Umbilical cord (tissue), 2 donors: ENCODE data around the gene KAT7. TPM values are rescaled to one million over a fixed set of nuclear protein-coding genes. Genes with fewer than 3 reads are reported as not detected.
A peak's percentile ranks its signal among the peaks of the same experiment; 100 is the strongest.

Experiments
- DNase-seq: peaks from one replicate; pipeline ENCODE4 v3.0.0-alpha.2; 2015; ENCODE audit warnings: low spot score
- total RNA-seq: library from RNA; depleted of rRNA; stranded (reverse); fragments of >200 nt; gene quantifications from one replicate; pipeline ENCODE4 v1.2.3, GENCODE V29; 2014; ENCODE audit warnings: low replicate concordance; ENCODE audit not compliant: insufficient read depth

The KAT7 gene
- total RNA-seq, 1 donor from 2014 or later: 29.9 TPM

DNA sequence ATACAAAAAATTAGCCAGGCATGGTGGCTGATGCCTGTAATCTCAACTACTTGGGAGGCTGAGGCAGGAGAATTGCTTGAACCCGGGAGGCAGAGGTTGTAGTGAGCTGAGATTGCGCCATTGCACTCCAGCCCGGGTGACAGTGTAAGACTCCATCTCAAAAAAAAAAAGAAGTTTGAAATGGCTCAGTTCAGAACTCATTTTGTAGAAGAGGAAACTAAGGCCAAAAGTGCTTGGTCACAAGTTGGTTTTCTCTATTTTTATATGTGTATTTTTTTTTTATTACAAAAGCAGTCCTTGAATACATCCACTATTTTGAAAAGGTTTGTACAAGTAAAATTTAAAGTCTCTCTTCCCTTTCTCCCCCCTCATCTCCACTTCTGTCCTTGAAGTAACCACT, 53.9 kb downstream of the KAT7 start:
- no peak for DNase-seq

DNA sequence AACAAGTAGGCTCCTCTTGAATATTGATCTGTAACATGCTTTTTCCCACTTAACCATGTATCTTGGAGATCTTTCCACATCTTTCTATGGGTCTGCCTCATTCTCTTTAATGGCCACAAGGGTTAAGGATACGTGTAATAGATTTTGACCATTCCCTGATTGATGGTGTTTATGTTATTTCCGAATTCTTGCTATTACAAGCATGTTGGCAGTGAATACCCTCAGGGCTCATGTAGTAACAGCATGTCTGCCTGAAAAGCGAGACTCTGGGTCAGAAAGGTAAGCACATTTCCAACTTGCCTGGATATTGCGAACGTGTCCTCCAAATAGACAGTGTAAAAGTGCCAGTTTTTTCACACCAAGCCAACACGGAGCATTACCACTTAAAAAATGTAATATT, 54.4 kb downstream of the KAT7 start:
- no peak for DNase-seq

DNA sequence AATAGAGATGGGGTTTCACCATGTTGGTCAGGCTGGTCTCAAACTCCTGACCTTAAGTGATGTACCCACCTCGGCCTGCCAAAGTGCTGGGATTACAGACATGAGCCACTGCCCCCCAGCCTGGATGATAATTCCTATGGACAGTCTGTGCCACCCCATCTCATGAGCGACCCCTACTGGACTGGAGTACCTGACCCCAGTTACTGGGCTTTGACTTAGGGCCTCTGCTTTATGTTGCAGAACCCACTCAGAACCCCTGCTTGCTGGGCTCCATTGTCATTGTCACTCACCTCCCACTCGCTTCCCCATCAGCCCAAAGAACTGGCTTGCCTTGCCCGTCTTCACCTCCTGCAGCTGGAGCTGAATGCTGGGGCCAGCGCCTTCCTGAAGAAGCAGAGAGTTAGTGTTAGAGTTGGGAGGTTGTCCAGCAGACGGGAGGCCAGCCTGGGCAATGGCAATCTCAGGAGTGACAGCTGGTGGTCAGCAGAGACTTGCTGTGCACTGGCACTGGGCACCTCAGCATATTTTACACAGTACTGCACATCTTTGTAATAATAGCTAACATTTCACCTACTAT, 55.4 kb downstream of the KAT7 start:
- no peak for DNase-seq

DNA sequence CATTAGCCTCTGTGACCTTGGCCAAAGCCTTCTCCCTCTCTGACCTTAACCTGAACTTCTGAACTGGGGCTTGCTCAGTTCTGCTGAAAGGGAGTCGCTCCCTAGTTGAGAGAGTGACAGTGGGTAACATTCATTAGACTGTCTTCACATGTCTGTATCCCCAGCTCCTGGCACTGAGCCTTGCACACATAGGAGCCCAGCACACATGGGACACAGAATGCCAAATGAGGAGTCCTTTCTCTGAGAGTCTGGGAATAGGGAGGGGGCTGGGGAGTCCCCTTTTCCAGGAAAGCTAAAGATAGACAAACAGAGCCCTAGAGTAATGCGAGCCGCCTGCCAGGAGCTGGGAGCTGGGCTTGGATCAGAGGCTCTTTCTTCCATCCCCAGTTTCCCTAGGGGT, 56.8 kb downstream of the KAT7 start:
- DNase-seq: peak; percentile 71

DNA sequence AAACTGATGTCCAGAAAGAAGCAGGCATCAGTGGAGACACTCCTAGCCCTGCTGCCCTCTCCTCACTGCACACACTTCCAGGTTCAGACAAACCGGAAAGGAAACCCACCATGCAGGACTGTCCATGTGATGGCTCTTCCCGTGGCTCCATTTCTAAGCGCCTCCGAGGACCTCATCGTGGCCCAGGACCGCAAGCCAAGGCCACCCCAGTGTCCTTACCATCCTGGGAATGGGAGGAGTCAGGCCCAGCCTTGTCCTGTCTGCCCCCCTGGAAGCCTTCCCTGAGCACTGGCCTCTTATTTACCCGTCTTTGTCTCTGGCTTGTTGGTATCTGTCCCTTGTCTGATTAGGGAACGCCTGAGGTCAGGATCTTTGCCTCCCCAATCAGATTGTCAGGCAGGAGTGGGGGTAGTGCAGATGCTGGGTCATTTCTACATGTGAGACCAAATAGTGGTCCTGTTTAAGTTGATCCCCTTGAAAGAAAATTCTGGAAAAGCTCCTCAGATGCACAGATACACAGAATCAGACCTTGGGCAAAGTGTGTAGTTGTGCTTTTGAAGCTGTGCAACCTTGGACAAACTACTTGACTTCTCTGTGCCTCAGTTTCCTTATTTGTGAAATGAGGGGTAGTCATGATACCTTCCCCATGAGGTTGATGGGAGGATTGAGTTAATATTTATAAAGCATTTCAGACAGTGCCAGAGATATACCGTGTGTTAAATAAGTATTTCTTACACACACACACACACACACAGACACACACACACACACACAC, 58.6 kb downstream of the KAT7 start:
- DNase-seq: no peak

DNA sequence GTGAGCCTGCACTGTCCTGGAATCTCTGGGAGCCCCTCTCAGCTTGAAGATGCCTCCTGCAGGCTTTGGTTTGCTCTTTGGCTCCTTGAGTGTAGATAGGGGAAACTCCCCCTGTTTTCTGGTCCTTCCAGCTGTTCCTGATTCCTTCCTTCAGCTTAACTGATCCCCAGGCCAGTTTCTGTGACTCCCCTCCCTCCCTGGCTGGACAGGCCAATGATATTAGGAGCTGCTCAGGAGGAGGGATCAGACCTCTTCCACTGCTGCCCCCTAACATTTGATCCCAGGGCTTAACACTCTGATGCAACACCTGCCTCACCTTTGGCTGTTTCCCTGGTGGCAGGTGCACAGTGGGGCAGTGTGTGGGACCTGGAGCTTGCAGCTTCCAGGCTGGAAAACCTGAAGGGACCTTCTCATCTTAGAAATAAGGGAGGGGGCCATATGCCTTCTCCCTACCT, 59.6 kb downstream of the KAT7 start, which contains the start of gene TAC4:
Gene TAC4 (minus strand): TSS at position 51 of the 455 bp plus-strand sequence. CDS start 52 bp downstream, outside the sequence.
- DNase-seq: no peak

DNA sequence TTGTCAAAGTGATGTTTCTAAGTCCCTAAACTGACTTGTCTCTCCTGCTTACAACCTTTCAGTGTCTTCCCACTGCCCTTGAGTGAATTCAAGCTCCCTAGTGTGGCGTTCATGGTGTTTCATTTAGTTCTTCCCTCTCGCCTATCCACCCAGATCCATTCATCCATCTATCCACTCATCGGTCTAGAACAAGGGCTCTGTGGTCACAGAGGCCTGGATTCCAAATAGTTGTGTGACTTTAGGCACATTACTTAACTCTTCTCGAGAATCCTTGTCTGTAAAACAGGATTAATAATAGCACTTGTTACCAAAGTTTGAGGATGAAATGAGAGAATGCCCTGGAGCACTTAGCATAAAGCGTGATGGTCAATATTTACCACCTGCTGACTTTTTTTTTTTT, 60.3 kb downstream of the KAT7 start:
- DNase-seq: no peak

DNA sequence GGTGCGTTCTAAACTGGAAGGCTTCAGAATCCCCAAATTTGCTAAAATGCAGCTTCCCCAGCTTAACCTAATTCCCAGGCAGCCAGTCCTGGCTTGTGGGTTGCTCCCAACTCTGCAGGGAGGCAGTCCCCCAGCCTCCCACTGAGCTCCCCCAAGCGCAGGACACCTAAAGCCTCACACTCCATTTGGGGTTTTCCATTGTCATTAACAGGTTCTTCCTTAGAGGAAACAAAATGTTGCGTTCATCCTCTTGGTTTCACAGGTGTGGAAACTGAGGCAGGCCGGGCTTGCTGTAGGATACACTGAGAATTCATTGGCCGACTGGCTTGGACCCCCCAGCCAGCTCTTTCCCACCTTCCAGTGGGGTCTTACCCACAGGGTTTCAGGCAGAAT, 61.7 kb downstream of the KAT7 start:
- DNase-seq: no peak

DNA sequence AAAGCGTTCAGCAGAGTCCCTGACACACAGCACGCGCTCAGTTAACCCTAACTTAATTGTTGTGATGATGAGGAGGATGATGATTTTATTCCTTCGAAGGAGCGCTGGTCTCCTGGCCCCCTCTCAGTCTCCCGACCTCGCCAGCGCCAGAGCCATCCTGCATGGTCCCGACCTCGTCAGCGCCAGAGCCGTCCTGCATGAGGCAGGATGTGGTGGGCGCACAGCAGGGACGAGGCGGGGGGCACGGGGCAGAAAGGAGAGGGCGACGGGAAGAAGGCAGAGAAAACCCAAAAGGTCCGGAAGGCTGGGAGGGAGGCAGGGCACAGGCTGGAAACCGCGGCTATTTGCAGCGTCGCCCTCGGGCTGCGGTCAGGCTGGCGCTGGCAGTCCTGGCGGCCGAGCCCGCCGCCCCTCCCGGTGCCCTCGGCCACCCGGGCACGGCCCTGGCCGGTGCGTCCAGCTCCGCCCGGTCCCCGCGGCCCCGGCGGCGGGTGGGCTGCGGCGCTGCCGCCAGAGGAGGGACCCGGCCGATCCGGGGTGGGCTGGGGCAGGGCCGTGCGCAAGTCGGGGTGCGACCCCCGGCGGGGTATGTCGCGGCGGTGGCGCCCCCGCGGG, 62.4 kb downstream of the KAT7 start:
- DNase-seq: no peak

DNA sequence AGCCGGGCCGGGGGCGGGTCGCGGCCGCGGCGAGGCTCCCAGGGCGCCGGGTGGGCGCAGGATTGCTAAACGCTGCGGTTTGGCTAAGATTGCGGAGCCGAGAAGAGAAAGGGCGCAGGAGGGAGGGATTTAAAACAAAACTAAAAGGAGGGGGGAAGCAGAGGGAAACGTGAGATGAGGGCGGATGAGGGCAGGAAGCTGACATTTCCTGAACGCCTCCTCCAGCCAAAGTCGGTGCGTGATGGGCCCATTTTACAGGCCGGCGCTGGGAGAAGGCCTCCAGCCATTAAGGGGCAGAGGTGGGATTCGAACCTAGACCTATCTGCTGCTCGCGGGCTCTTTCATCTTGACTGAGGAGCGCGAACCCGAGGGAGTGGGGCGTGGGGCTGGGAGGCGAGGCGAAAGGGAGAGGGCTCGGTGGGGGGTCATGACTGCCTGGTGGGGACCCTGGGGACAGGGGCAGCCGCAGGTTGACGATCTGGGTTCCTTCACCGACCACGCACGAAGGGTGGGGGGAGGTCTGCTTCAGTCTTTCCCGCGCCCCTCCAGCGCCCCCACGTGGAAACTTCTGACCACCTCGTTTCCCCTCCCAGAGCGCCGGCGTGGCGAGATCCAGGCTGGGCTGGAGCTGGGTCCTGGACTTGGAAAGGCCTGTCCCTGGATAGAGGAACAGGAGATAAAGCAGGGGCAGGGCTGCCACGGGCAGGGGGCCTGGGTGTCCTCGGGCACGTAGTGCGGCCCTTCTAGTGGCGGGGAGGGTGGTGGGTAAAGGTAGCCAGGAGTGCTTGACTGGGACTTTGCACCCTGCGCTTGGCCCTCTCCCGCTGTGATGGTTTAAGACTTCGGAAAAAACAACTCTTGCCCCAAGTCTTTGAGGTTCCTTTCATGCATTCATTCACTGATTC, 63.2 kb downstream of the KAT7 start:
- peak; percentile 67 for DNase-seq

DNA sequence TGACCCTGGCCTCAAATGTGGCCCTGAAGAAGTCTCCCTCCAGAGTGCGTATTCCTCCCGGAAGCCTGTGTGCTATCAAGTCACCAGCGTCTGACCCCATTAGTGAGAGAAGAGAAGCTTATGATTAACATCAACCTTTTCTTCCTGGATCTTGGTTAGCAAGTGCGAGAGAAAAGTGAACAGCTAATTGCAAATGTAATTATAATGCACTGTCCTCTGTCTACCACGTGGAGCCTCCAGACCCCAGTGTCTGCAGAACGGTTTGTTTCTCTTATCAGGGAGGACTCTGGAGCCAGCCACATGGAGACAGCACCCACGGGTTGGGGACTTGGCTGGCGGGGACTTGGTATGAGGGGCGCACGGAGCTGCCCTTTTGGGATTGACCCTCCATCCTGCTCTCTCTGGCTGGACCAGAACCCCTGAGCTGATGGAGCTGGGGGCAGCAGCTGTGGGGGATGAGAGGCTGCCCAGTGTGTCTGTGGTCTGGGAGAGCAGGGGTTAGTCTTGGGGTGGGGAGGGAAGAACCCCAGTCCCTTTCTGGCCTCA, 65.1 kb downstream of the KAT7 start:
- no peak for DNase-seq

DNA sequence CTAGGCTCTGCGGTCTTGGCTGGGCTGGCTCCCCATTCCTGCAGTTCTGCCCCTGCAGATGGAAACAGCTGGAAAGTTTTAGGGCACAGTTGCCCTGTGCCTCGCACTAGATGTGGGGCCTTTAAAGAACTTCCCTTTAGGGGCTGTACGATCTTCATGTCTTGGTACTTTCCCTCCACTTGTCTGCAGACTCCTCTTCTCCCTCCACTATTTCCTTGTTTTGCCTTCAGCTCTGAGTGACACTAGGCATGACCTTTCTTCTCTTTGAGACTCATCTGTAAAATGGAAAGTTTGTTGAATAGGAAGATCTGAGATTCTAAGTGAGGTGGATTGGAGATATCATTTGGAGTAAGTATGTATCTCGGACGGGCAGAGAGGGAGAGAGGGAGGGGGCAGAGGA, 65.6 kb downstream of the KAT7 start:
- no peak for DNase-seq

DNA sequence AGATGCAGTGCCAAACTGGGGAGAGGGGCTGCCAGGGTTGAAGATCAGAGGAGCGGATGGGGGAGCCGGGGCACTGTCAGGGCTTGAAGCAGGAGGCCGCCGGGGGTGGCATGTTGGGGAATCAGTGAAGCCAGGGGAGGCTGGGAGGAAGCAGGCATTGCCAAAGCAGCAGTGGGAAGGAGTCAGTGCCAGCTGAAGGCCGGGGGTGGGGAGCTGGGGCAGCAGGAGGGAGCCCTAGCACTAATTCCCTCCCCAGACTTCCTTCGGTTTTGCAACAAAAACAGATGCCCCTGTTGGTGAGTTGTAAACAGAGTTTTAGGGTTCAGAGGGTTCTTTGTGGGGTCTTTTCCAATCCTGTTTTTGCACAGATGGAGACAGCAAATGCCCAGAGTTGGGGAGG, 70.3 kb downstream of the KAT7 start:
- DNase-seq: no peak

DNA sequence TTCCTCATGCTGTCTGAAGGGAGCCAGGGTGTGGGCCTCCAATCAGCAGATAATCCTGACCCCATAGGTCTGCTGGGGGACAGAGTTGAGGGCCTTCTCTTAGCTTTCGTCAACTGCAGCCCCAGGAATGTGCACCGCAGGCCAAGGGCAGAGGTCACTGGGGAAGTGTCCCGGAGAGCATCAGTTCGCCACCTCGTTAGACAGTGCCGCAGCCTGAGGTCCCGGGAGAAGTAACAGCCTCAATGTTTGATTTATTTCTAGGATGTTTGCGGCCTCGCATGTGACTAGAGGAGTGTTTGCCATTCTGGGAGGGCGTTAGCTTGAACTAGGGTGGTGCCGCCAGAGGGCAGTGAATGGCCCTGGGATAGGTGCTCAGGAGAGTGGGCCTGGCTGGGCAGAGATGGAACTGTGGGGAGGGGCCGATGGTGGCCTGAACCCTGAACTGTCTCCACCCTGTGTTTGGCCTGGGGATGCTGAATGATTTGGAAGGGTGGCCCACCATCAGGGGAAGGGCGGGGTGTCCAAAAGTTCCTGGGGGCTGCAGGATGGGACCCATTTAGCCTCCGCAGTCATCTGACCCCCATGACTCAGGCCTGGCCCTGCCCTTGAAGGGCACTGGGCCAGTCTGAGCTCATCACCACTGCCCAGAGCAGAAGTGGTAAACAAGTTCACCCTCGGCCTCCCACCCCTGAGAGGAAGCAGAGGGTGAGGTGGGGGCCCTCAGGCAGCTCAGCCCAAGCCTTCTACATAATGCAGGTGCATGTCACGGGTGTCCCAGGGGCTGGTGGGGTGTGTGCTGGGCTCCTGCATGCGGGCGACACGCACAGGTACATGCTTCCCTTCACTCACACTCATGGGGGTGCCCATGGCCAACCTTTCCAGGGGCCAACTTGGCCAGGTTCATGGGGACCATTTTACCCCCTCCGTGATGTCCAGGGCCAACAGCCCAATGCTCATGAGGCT, 71.8 kb downstream of the KAT7 start:
- no peak for DNase-seq

DNA sequence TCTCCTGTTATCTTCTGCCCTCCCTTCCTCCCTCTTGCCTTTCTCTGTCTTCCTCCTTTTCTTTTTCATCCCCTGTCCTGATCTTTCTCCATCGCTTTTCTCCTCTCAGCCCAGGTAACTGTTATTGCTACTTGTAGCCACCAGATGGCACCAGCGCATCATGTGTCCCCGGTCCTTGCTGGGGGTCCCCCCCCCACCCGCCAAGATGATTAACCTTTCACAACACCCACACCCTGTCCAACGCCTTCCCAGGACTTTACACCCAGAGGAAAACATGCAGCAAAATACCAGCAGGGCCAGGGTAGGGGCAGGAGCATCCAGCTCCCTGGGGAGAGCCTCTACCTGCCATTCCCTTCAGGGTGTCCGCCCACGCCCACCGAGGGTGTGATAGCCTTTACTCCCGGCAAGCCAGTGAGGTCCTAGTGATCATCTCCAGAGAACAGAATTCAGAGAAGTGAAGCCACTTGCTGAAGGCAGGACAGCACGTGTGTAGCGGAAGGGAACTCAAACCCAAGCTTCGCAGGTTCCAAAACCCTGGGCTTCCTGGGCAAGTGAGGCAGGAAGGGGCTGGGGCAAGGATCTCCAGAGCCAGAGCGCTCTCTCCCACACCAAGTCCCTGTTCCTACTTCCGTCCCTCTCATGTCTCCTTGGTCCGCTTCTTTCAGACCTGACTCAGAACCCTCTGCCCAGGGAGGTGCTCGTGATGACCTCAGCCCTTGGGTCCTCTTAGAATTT, 72.8 kb downstream of the KAT7 start:
- DNase-seq: peak; percentile 32

DNA sequence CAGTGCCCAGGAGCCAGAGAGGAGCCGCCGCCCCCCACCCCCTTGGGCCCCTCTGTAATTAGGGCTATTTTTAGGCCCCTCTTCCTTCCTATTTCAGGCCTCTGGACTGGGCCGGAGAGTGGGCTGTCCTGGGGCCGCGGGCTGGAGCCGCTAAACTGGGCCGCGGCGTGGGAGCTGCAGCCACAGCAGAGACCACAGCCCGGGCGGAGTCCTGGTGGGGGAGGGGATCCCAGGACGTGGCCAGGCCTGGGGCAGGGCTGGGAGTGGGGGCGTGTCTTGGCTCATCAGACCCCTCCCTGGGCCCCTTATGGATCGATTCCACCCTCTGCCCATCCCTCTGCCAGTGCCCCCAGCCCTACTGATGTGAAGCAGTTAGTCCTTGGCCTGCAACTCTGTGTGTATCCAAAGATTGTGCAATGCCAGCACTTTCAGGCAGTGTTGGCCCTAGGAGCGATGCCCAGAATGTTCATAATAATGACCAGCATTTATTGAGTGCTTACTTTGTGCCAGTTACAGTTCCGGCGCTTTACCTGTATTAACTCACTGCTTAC, 74.4 kb downstream of the KAT7 start:
- no peak for DNase-seq

DNA sequence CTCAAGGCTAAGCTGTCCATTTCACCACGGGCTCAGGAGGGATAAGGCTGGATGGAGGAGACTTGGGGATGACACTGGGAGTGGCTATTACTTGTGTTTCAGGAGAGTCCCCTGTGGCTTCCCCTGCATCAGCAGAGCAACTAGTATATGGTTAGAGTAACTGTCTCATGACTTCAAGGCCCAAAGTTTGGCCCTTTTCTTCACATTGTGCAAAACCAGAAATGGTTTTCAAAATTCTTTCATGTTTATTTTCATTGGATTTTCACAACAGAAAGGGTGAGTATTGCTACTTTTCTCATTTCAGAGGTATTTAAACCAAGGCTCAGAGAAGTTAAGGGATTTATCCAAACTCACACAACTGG, 77.5 kb downstream of the KAT7 start:
- no peak for DNase-seq

DNA sequence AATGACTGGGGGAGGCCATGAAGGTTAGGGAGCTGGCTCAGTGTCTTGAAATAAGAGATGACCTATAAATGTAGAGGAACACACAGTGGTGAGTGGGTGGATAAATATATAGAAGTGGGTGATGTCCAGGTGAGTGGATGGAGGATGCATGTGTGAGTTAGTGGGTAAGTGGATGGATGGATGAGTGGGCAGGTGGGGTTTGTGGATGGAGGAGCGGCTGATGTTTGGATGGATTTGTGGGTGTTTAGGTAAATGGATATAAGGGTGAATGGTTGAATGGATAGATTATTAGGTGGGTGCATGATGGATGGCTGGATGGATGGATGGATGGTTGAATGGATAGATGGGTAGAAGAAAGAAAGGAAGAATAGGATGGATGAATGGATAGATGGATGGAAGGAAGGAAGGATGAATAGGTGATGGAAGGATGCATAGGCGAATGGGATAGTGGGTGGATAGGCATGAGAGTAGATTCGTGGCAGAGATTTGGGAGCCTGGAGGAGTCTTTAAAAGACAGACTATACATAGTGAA, 78.5 kb downstream of the KAT7 start:
- DNase-seq: no peak

DNA sequence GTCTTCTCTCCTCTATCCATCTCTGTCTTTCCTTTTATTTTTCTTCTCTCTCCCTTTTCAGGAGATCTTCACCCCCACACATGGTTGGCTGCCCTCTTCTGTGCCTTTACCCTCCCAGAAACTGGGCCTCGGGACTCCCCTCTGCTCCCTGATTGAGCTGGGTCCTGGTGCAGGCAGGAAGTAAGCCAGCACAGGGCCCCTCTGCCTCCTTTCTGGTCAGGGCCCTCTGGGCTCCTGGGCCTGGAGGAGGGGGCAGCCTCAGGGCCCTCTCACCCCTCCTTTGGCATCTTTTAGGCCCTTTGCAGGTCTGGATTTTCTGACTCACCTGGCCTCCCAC, 80.5 kb downstream of the KAT7 start:
- DNase-seq: no peak
